GM13976 (cell line): Measurements from ENCODE around the gene FKBP8.

Experiments
- DNase-seq: peaks from one replicate; pipeline ENCODE4 v3.0.0; 2012; ENCODE audit warnings: low spot score
- in situ Hi-C: fragments of 300-500 bp; cut with MboI; formaldehyde crosslinking; loops from one replicate; pipeline ENCODE4 v1.12.0; 2022; ENCODE audit warnings: low sequenced_read_pairs, mixed read lengths, inconsistent platforms; ENCODE audit not compliant: unreplicated experiment
- TF ChIP-seq, protein P1 (sequence below): IDR thresholded peaks from 2 replicates; pipeline ENCODE4 v1.5.1; 2012; ENCODE audit warnings: borderline replicate concordance, mild to moderate bottlenecking; ENCODE audit not compliant: insufficient read depth; ENCODE audit errors: extremely low read depth, missing control alignments, control extremely low read depth

Gene FKBP8

DNA sequence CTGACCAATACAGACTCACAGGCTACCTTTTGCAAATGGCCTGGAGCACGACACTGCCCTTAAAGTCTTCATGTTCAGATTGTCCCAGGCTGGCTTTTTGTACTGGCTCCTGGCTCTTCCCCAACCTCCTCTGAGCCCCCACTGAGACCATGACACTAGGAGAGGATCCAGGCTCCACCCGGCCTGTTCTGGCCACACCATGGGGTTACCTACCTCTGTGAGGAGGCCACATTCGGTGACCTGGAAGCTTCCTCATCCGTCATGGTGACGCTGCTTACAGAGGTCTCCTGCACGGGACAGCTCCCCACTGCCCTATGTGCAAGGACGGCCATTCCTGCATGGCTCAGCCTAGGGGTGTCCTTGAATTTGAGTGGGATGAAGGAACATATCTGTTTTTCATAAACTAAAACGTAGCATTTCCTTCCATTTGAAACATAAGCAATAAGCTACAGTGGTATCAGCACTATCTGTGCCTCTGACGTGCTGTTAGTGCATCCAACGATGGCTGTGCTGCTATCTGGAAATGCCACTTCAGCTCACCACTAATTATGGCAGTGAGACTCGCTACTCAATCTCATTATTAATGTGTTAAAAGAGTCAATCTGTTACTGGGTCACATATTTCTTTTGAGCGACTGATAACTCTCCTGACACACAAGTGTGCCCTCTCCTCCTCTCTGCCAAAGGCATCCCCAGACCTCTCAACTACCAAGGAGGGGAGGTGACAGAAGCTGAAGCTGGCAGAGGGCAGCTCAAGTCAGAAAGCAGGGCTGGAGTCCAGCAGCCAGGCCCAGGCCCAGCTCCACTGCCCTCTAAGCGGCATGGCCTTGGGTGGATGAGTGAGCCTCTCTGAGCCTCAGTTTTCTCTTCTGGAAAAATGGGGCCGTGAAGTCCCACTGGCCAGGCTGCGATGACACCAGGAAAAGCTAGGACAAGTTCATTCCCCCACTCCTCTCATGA lies 51.1 kb downstream of the FKBP8 start:
- no peak for DNase-seq
- in situ Hi-C loops, result no loop called here
- TF ChIP-seq, protein P1, sequence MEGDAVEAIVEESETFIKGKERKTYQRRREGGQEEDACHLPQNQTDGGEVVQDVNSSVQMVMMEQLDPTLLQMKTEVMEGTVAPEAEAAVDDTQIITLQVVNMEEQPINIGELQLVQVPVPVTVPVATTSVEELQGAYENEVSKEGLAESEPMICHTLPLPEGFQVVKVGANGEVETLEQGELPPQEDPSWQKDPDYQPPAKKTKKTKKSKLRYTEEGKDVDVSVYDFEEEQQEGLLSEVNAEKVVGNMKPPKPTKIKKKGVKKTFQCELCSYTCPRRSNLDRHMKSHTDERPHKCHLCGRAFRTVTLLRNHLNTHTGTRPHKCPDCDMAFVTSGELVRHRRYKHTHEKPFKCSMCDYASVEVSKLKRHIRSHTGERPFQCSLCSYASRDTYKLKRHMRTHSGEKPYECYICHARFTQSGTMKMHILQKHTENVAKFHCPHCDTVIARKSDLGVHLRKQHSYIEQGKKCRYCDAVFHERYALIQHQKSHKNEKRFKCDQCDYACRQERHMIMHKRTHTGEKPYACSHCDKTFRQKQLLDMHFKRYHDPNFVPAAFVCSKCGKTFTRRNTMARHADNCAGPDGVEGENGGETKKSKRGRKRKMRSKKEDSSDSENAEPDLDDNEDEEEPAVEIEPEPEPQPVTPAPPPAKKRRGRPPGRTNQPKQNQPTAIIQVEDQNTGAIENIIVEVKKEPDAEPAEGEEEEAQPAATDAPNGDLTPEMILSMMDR, result no peak

DNA sequence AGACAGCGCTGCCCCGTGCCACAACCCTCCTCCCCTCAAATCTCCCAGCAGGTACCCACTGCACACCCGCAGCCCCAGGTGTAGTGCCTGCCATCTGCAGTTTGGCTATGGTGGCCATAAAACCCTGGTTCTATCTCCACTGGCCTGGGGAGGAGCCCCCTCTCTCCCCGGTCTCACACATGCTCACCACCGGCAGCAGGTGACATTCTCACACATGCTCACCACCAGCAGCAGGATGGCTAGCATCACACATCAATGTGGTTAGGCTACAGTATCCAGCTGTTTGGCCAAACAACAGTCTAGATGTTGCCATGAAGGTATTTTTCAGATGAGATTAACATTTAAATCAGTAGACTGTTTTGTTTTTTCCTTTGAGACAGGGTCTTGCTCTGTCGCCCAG lies 52.6 kb downstream of the FKBP8 start:
- in situ Hi-C loops, result no loop called here
- no peak for DNase-seq

DNA sequence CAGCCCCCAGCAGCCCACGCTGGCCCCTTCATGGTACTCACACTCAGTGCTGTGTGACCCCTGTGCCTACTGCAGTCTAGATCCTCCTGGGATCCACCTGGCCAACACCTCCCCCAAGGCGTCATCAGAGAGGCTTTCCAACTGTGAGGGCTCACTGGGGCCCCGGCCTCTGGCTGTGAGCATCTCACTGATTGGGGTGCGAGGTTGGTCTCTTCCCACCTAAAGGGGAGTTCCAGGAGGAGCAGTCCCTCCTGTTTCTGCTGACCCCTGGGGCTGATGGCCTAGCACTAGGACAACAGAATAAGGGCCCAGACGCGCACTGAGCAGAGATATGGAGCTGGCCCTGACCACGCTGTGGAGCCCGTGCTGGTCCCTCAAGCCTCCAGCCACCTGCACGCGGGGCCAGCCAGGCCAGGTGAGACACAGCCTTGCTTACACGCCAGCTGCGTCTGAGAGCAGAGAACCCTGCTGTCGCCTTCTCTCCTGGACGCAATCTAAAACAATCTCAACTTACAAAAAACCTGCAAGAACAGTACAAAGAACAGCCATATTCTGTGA lies 53.7 kb downstream of the FKBP8 start:
- no peak for DNase-seq
- in situ Hi-C loops, result no loop called here
- TF ChIP-seq, protein P1, result no peak

More for the DNA sequence above, 52.6 kb downstream of the FKBP8 start:
- TF ChIP-seq, protein P1, result no peak

DNA sequence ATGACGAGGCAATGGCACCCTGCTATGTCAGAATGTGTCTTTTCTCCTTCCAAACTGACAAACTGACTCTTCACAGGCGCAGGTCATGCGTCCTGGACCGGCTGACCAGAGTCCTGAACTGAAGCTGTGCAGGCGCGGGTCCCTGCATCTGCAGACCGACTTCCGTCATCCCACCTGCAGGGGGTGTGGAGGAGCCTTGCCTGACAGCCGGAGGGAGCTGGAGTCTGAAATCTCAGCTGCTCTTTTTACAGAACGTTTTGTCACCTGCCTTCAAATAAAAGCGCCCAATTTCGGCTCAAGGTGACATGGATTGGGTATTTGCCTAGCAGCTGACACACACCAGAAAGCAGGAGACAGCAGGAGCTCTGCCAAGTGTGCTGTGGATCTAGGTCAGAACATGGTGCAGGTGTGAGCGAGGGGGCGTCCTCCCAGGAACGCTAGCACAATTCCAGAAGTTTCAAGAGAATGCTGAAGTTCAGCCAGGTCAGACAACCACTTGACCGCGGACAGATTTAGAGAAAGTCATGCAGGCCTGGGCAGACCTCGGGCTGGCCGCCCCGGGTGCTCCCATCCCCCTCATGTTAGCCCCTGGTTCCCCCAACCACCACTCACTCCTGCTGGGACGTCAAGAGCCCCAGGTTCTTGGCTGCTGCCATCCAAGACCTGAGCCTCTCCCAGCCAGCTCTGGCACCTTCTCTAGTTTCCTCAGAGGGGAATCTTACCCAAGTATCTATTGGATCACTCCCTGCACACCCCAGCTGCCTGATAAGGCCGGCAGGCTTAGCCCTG lies 54.3 kb downstream of the FKBP8 start:
- TF ChIP-seq, protein P1, result no peak
- in situ Hi-C loops, result no loop called here
- DNase-seq, result no peak

DNA sequence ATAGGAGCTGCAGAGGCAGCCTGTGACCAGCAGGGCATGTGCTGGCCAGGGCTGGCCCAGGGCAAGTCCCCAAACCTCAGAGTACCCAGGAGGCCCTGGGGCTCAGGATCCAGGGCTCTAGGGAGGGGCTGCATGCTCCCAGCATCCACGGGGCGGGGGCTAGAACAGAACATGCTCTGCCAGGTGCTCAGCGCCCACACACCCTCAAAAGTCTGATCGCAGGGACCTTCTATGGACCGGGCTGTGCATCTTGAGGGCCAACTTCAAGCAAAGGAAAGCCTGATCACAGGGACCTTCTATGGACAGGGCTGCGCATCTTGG lies 55.0 kb downstream of the FKBP8 start:
- no peak for DNase-seq
- TF ChIP-seq, protein P1, result no peak
- in situ Hi-C loops, result no loop called here

DNA sequence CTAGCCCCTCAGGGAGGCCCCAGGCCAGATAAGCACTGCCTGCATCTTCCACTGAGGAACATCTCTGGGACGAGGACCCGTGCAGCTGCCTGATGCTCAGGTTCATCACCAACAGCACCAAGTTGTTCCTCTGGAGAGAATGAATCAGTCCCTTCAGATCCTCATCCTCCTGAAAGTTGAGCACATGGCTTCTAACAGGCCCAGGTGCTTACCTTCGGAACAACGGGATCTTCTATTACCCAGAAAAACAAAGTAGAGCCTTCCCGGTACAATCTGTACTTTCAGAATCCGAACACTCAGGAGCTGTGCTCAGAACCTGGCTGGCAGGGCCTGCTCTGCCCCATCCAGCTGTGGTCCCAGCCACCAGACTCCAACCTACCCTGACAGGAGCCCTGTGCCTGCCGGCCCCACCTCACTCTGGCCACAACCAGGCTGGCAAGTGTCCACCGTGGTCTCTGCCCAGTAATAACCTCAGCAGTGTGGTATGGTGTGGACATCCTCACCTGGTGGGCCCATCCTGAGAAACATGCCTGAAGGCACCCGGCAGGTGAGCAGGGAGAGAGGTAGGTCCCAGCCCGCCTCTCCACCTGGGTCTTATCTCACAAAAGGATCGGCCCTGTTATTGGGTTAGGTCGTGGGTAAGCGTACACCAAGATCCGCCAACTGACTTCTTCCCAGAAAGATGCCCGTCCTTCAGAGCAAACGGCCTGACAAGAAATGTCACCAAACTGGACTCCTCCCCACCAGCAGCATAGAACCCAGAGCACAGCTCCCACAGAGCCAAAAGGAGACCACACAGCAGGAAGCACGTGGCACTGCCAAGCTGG lies 55.6 kb downstream of the FKBP8 start:
- DNase-seq, result no peak
- TF ChIP-seq, protein P1, result no peak
- in situ Hi-C loops, result no loop called here
